GM12878 (cell line): ENCODE data around the gene CLIP1. TPM values are rescaled to one million over a fixed set of nuclear protein-coding genes. Genes with fewer than 3 reads are reported as not detected.
"Not testable (repeated sequence)": the region's sequence is repeated elsewhere in the genome, so short reads cannot be mapped to it uniquely, and the experiment has no call there.

Source experiments
- ATAC-seq: fragments of 200-7000 bp; cut with Tn5 transposase; 3 replicates; pipeline ENCODE4 v1.9.1; 2020; ENCODE audit warnings: mild to moderate bottlenecking, moderate library complexity
- BruUV-seq: library from RNA; stranded (reverse); fragments of 400-500 nt; replicated peaks from 2 replicates; lab custom pipeline; 2021; lab: Mats Ljungman, UMichigan
- CTCF ChIA-PET: fragments of 300-600 bp; sonication (Branson Sonifier 250); formaldehyde crosslinking; extraction: SDS; loops from one replicate; lab custom pipeline; 2021; ENCODE audit warnings: inconsistent platforms; lab: Yijun Ruan, JAX
- POLR2A ChIA-PET: fragments of 350-600 bp; formaldehyde crosslinking; extraction: SDS; loops from one replicate; lab custom pipeline; 2021; ENCODE audit warnings: inconsistent platforms; lab: Charles Lee
- RAD21 ChIA-PET: fragments of 300-600 bp; sonication (Branson Sonifier 250); formaldehyde crosslinking; loops from one replicate; lab custom pipeline; 2023; ENCODE audit warnings: antibody characterized with exemption; ENCODE audit not compliant: unreplicated experiment; lab: Charles Lee
- SMC1A ChIA-PET: fragments of 300-600 bp; sonication (Branson Sonifier 250); formaldehyde crosslinking; loops from one replicate; lab custom pipeline; 2023; ENCODE audit not compliant: unreplicated experiment, uncharacterized antibody; lab: Charles Lee
- DNase-seq: peaks from one replicate; pipeline ENCODE4 v3.0.0-alpha.2; 2011; ENCODE audit warnings: low read depth, low spot score
- FAIRE-seq: peaks from 3 replicates; lab custom pipeline; 2011; peaks lifted over from hg19 to GRCh38; lab: Jason Lieb, UNC
- H2AFZ ChIP-seq: 2 replicates; pipeline ENCODE4 v1.6.0; 2011; ENCODE audit warnings: low read depth, low read length, control low read depth; ENCODE audit not compliant: control insufficient read depth
- H3K27ac ChIP-seq: 2 replicates; pipeline ENCODE4 v1.5.1; 2011; ENCODE audit warnings: control low read depth; ENCODE audit not compliant: control insufficient read depth, insufficient read depth
- H3K27me3 ChIP-seq, 2 experiments: replicated peaks in 1 of 2; 2 replicates each; pipeline versions ENCODE4 v1.6.0 to v1.6.1; 2011; ENCODE audit warnings: low read length in 1 of 2; ENCODE audit not compliant: control insufficient read depth in 2 of 2, insufficient read depth in 2 of 2
- H3K36me3 ChIP-seq, 2 experiments: 2 replicates each; pipeline ENCODE4 v1.5.1; 2011; ENCODE audit warnings: low read length in 1 of 2; ENCODE audit not compliant: control insufficient read depth in 2 of 2, insufficient read depth in 2 of 2
- H3K4me1 ChIP-seq: 2 replicates; pipeline ENCODE4 v1.6.1; 2011; ENCODE audit warnings: mild to moderate bottlenecking, low read length, moderate library complexity, mixed read lengths; ENCODE audit not compliant: control insufficient read depth, insufficient read depth
- H3K4me2 ChIP-seq: 2 replicates; pipeline ENCODE4 v1.6.0; 2011; ENCODE audit warnings: control low read depth; ENCODE audit not compliant: control insufficient read depth, insufficient read depth
- H3K4me3 ChIP-seq: fragments of 200-600 bp; sonication (generic); 2 replicates; pipeline ENCODE4 v1.5.1; 2016
- H3K79me2 ChIP-seq: 2 replicates; pipeline ENCODE4 v1.6.0; 2011; ENCODE audit warnings: low read length; ENCODE audit not compliant: control insufficient read depth, insufficient read depth
- H3K9ac ChIP-seq: 2 replicates; pipeline ENCODE4 v1.8.0; 2011; ENCODE audit warnings: low read length, control low read depth, mixed read lengths; ENCODE audit not compliant: control insufficient read depth, insufficient read depth
- H3K9me3 ChIP-seq: replicated peaks from 3 replicates; pipeline ENCODE4 v1.5.1; 2011; ENCODE audit warnings: mild to moderate bottlenecking, low read length; ENCODE audit not compliant: control insufficient read depth, insufficient read depth
- H4K20me1 ChIP-seq: 2 replicates; pipeline ENCODE4 v1.6.0; 2011; ENCODE audit not compliant: control insufficient read depth, insufficient read depth
- BHLHE40 ChIP-seq, 2 experiments: fragments of 450-650 bp in 1 of 2; IDR thresholded peaks; 2 replicates each; pipeline ENCODE4 v1.6.1; 2011 to 2017; ENCODE audit warnings: low read depth in 2 of 2, borderline replicate concordance in 1 of 2, improper control_type of control experiment in 1 of 2, low read length in 1 of 2, mild to moderate bottlenecking in 1 of 2
- E2F8 ChIP-seq: fragments of 450-650 bp; IDR thresholded peaks from 2 replicates; pipeline ENCODE4 v1.6.1; 2018; ENCODE audit warnings: mild to moderate bottlenecking, low read depth, moderate library complexity; ENCODE audit not compliant: partially characterized antibody
- KDM1A ChIP-seq: fragments of 200-600 bp; sonication (generic); IDR thresholded peaks from 2 replicates; pipeline ENCODE4 v1.6.1; 2016; ENCODE audit warnings: borderline replicate concordance
- PBX3 ChIP-seq: IDR thresholded peaks from 2 replicates; pipeline ENCODE4 v1.6.1; 2011; ENCODE audit warnings: mild to moderate bottlenecking, low read depth, low read length, moderate library complexity; ENCODE audit not compliant: insufficient replicate concordance
- PKNOX1 ChIP-seq: fragments of 450-650 bp; IDR thresholded peaks from 2 replicates; pipeline ENCODE4 v1.6.1; 2016; ENCODE audit warnings: mild to moderate bottlenecking
- YBX1 ChIP-seq: fragments of 450-650 bp; IDR thresholded peaks from 2 replicates; pipeline ENCODE4 v1.6.1; 2016; ENCODE audit warnings: antibody characterized with exemption
- WGBS: methylation state at CpG from one replicate; pipeline ENCODE4 v1.1.6; 2016; ENCODE audit warnings: low lambda C conversion rate; ENCODE audit not compliant: insufficient replicate concordance, insufficient coverage; ENCODE audit errors: missing lambda C conversion rate; 5-methylcytosine and 5-hydroxymethylcytosine counted together
- in situ Hi-C: fragments of 300-500 bp; cut with MboI; formaldehyde crosslinking; loops from 9 replicates; pipeline ENCODE4 v1.14.3; 2018; ENCODE audit warnings: mixed read lengths
- intact Hi-C: fragments of 100-400 bp; cut with micrococcal nuclease; formaldehyde crosslinking; loops from one replicate; pipeline ENCODE4 v1.14.2; 2022; ENCODE audit not compliant: unreplicated experiment
- polyA plus RNA-seq, 11 experiments: library from polyadenylated mRNA; depleted of rRNA in 4 of 11; unstranded in 6 of 11; stranded (reverse) in 5 of 11; fragments of >200 nt; fragmentation: Nextera tagmentation in 4 of 11; fragmentation: Illumina TruSeq in 1 of 11; extraction: Ambion mirVana in 4 of 11; extraction: Trizol in 1 of 11; gene quantifications; 1 replicate in 1 of 11; 2 replicates in 10 of 11; pipeline versions ENCODE4 v1.2.1 to v1.2.3, GENCODE V29; 2011 to 2016; ENCODE audit warnings: inconsistent platforms in 2 of 11, missing spikeins in 2 of 11, low read depth in 1 of 11
- total RNA-seq, 4 experiments: library from RNA; depleted of rRNA in 3 of 4; stranded (reverse); fragments of >200 nt in 3 of 4; fragmentation: Illumina TruSeq in 1 of 4; extraction: Trizol in 1 of 4; gene quantifications; 2 replicates each; pipeline versions ENCODE4 v1.2.1 to v1.2.3, GENCODE V29; 2013 to 2021

The CLIP1 gene
- total and polyA plus RNA-seq, 10 of the 15 experiments (the other 5 are each of a cell fraction or from before 2014, with no cell fraction given): 6.0 to 45.4 (median 25.2) TPM

GRCh38 chr12:122420471-122421162 lies 1.9 kb downstream of the CLIP1 start (continued):
- TF ChIP-seq PKNOX1 (peak; percentile 32; the same call in 1 of the 2 replicates), YBX1 (no peak), PBX3 (peak; percentile 12), E2F8 (no peak), BHLHE40 (IDR thresholded peaks at IDR 0.05; ENCODE audit: borderline replicate concordance in 1 of 2, low read depth in 2 of 2, low read length in 1 of 2) (peak in 1 of 2 experiments; percentile 28; a peak in 1 of 4 replicates), KDM1A (no peak)

- H3K27me3 ChIP-seq, BruUV-seq, H4K20me1 ChIP-seq, H3K36me3 ChIP-seq, ATAC-seq, H3K4me3 ChIP-seq, H3K27ac ChIP-seq, FAIRE-seq, H2AFZ ChIP-seq, in situ Hi-C loops, H3K9me3 ChIP-seq, DNase-seq: not testable (repeated sequence)
- peaks cover 55% of the 10 kb centered on the region for H3K79me2 ChIP-seq
- ChIA-PET SMC1A (interaction anchor here (0.9 to 7.9 kb wide), 3 partner anchors 18 to 52 kb away, joined by 3 to 86 read pairs (median 4); no protein-coding TSS in a partner anchor), POLR2A (interaction anchor here (0.5 to 2.4 kb wide), 6 partner anchors 16 to 108 kb away, joined by 3 to 7 read pairs (median 3); partner anchors contain the start of genes KNTC1 and RSRC2), CTCF (interaction anchor here (0.7 to 8.3 kb wide), 4 partner anchors 12 to 53 kb away, joined by 3 to 100 read pairs (median 12); no protein-coding TSS in a partner anchor), RAD21 (interaction anchor here (0.9 to 5.4 kb wide), 5 partner anchors 11 to 52 kb away, joined by 3 to 20 read pairs (median 3); no protein-coding TSS in a partner anchor)
- peak overlapping the region; percentile 22; the same call in 1 of the 2 replicates for H3K9ac ChIP-seq
- 95% methylated on average over 3 of the region's 3 CpGs for WGBS
- H3K4me2 ChIP-seq: peak overlapping the region; percentile 51
- peaks cover 42% of the 10 kb centered on the region for H3K4me1 ChIP-seq
- intact Hi-C loops: loop anchor here (1.0 kb wide), 1 partner anchor 16 kb away; no protein-coding TSS in a partner anchor
These were observed 3.4 kb downstream of the CLIP1 start for GRCh38 chr12:122419094-122419493.
